Neural progenitor cell (in vitro differentiated cells): ENCODE data around the gene ZBTB42.

ENCODE experiments used
- CTCF ChIP-seq: fragments of 200-600 bp; sonication (generic); IDR thresholded peaks from 2 replicates; pipeline ENCODE4 v1.5.1; 2017; ENCODE audit warnings: antibody characterized with exemption, mild to moderate bottlenecking
- EZH2 ChIP-seq: fragments of 200-600 bp; sonication (generic); IDR thresholded peaks from 2 replicates; pipeline ENCODE4 v1.6.1; 2017; ENCODE audit warnings: antibody characterized with exemption, mild to moderate bottlenecking, moderate library complexity

GRCh38 chr14:104844306-104845032 lies 43.6 kb downstream of the ZBTB42 start:
- TF ChIP-seq CTCF (peak; percentile 25), EZH2 (peak; percentile 24)
